ENCODE results near the gene GZMB.

DNA sequence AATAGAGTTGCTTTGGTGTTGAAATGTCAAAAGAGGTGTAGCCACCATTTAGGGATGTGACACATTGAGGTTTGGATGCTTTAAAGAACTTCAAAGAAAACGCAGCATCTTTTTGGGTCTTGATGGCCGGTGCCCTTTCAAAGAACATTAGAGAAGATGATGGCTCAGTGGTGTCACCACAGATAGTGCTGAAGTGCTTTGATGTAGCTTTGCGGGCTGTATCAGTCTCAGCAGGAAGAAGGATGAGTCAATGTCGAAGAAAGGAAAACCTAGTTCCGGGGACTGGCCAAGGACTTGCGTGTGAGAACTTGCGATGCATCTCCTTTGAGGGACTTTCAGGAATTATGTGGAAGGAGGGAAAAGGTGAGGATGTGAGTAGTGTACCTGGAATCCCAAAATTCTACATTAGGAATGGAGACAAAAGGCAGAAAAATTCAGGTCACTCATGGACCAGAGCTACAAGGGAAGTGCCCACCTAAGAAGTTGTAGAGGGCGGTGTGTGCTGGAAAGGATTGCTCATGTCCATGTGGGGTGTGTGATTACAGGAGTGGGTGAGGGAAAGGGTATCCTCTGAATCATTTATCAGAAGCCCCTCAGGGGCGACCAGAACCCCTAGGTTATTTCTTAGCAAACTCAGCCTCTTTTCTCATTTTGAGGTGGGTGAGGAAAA is 39.7 kb upstream of the GZMB start:
- TF ChIP-seq, protein P1, sequence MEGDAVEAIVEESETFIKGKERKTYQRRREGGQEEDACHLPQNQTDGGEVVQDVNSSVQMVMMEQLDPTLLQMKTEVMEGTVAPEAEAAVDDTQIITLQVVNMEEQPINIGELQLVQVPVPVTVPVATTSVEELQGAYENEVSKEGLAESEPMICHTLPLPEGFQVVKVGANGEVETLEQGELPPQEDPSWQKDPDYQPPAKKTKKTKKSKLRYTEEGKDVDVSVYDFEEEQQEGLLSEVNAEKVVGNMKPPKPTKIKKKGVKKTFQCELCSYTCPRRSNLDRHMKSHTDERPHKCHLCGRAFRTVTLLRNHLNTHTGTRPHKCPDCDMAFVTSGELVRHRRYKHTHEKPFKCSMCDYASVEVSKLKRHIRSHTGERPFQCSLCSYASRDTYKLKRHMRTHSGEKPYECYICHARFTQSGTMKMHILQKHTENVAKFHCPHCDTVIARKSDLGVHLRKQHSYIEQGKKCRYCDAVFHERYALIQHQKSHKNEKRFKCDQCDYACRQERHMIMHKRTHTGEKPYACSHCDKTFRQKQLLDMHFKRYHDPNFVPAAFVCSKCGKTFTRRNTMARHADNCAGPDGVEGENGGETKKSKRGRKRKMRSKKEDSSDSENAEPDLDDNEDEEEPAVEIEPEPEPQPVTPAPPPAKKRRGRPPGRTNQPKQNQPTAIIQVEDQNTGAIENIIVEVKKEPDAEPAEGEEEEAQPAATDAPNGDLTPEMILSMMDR (IDR thresholded peaks at IDR 0.05): no peak
- TF ChIP-seq POLR2A (IDR thresholded peaks at IDR 0.05): no peak
